ENCODE results near the gene CNIH1. TPM values are rescaled to one million over a fixed set of nuclear protein-coding genes. Genes with fewer than 3 reads are reported as not detected.

CNIH1 gene
- total and polyA plus RNA-seq, 2 of the 13 experiments (the other 11 are each of a cell fraction or from before 2014, with no cell fraction given): 166 to 421 TPM

- TF ChIP-seq PRDM15 (CRISPR knock-in tag; IDR thresholded peaks at IDR 0.05): no peak
- TF ChIP-seq ZBTB2 (CRISPR knock-in tag; IDR thresholded peaks at IDR 0.05; ENCODE audit: low read depth): no peak
- no peak for TF ChIP-seq SAFB2 (CRISPR knock-in tag; IDR thresholded peaks at IDR 0.05; ENCODE audit: borderline replicate concordance, low read depth)
- TF ChIP-seq ZNF703 (CRISPR knock-in tag; IDR thresholded peaks at IDR 0.05; ENCODE audit: borderline replicate concordance): no peak
- TF ChIP-seq FOXK1 (CRISPR knock-in tag; IDR thresholded peaks at IDR 0.05; ENCODE audit: borderline replicate concordance, low read depth): peak; percentile 80; the same call in 1 of the 2 replicates
- TF ChIP-seq ZNF841 (CRISPR knock-in tag; IDR thresholded peaks at IDR 0.05; ENCODE audit: borderline replicate concordance): no peak
- peak; percentile 53 for TF ChIP-seq ZNF18 (CRISPR knock-in tag; IDR thresholded peaks at IDR 0.05; ENCODE audit: insufficient replicate concordance)
- TF ChIP-seq NR2F6 (IDR thresholded peaks at IDR 0.05): no peak
- TF ChIP-seq NR2F6 (CRISPR knock-in tag; IDR thresholded peaks at IDR 0.05): peak; percentile 70
- TF ChIP-seq ZNF326 (CRISPR knock-in tag; IDR thresholded peaks at IDR 0.05; ENCODE audit: borderline replicate concordance): no peak
- TF ChIP-seq ZNF782 (CRISPR knock-in tag; IDR thresholded peaks at IDR 0.05; ENCODE audit: borderline replicate concordance): no peak
- TF ChIP-seq ZHX1 (CRISPR knock-in tag; IDR thresholded peaks at IDR 0.05; ENCODE audit: low read depth): peak; percentile 83; the same call in 1 of the 2 replicates
- TF ChIP-seq TBX2 (CRISPR knock-in tag; IDR thresholded peaks at IDR 0.05; ENCODE audit: borderline replicate concordance): peak; percentile 76
- TF ChIP-seq SOX13 (IDR thresholded peaks at IDR 0.05): 0 out of 2 replicates have a peak, but pooled peaks have one; percentile 5
- peak in 1 of 2 experiments; percentile 87; a peak in 2 of 4 replicates for TF ChIP-seq SOX13 (CRISPR knock-in tag; conservative IDR thresholded peaks at IDR 0.05 in 1 of 2, IDR thresholded peaks at IDR 0.05 in 1 of 2)
- TF ChIP-seq TERF1 (CRISPR knock-in tag; IDR thresholded peaks at IDR 0.05): no peak
- TF ChIP-seq ZNF891 (CRISPR knock-in tag; IDR thresholded peaks at IDR 0.05): no peak
Observed at GRCh38 chr14:54447231-54447692, 6.1 kb upstream of the CNIH1 start (continued).

Data from HepG2 (cell line).